Fibroblast of gingiva (primary cell): ENCODE results near the gene FMN1.

Source experiments
- DNase-seq: peaks from one replicate; pipeline ENCODE4 v3.0.0-alpha.2; 2011; ENCODE audit warnings: low read depth

Gene FMN1

DNA sequence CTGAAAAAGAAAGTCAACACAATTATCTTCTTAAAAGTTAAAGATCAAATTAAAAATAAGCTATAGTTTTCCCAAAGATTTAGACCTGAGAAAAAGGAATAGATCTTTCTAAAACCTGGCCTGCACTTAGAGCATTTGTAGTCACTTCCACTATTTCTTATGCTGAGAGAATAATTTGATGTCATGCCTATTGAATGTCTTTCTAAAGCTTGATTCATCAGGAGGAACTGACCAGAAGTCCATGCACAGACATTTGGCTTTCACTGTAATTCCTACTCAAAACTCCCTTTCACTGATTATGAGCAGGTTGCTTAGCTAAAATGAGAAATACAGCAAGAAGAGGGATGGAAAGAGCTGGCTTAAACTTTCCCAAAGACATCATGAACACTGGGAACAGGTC, 472.4 kb downstream of the FMN1 start:
- DNase-seq, result no peak

DNA sequence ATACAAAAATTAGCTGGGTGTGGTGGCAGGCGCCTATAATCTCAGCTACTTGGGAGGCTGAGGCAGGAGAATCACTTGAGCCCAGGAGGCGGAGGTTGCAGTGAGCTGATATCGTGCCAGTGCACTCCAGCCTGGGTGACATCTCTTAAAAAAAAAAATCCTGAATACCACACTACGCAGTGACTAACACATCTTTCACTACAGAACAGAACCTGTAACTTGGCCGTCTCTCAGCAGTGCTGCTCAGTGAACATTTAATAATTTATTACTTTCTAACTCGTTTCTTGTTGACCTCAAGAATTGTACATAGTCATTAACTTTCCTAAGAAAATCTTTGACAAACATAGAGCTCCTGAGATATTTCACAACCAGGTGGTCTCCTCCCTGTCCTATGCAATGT, 472.9 kb downstream of the FMN1 start:
- no peak for DNase-seq

GRCh38 chr15:32718821-32719716, 475.4 kb downstream of the FMN1 start:
- DNase-seq, result no peak

DNA sequence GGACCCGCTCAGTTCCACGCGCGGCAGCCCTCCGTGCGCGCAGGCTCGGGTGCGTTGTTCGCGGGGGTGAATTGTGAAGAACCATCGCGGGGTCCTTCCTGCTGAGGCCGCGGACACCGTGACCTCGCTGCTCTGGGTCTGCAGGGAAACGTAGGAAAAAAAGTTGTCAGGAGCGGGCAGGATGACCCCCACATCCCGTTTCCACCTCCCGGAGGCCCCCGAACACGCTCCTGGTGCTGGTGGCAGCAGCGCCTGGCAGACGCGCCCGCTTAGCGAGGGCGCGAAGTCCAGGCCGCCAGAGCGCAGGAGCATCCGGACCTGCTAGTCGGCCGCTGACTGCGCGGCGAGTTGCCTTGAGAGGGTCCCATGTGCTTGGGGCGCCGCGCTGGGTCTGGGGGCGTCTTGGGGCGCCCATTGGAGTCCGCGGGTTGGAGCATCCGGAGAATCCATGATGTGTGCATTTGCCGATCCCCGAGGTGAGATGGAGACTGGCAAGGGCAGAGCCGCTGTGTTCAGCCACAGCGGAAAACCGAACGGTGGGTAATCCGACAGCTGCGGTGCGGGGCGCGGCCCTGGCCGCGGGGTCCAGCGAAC, 476.2 kb downstream of the FMN1 start:
- DNase-seq, result no peak

- peak; percentile 65 for DNase-seq
These were observed 476.9 kb downstream of the FMN1 start, which contains the start of gene GREM1 for GRCh38 chr15:32717426-32718226. GREM1 (plus strand) TSS chr15:32718004; CDS start chr15:32730691, 12,687 bp downstream.

DNA sequence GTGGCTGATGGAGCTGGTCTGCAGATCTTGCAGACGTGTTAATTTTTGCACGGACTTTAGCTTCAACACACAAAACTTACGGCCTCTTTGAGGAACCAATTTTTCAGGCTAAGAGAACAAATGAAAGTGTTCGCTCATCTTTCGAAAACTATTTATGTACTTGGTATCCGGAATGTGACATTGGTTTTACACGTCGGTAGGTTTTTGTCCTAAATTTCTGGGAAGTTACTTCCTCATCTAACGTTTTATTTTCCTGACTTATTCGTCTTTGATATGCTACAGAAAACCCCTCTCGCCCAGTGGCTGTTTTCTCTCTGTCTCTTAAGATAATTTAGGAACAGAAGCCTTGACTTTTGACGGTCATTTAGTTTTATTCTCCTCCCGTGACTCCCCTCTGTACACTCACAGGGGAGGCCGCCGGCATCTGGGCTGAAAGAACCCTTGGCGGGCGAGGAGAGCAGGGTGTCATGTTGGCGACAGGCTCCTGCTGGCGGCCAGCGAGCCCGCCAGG, 477.5 kb downstream of the FMN1 start:
- no peak for DNase-seq

DNA sequence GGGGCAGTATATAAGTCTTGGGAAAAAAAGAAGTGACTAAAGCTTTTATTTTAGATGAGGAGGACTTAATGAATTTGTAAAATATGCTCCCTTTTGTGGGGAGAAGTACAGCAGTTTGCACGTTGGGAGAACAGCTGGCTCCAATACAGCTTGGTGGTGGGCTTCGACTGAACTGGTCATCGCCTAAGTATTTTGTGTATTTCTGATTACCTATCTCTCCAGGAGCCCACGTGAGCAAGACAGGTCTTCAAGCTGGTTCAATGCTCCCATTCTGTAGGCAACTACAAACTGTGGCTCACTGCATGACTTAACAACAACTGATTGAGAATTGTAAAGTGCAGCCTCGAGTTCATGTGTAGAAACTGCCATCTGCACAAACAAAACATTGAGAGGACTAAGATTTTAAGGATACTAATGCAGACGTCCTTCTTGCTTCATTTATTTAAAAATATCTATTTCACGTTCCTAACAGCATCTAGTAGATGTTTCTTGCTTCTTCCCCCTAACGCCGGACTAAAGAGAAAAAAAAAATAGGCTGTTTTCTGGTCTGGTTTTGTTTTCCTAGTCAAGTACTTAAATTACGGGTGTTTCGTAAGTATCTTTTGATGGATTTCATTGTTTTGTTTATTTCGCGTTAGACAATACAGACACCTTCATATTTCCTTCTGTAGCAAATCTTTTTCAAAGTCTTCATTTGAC, 478.1 kb downstream of the FMN1 start:
- no peak for DNase-seq
